ENCODE measurements around the gene SINHCAF. TPM values are rescaled to one million over a fixed set of nuclear protein-coding genes. Genes with fewer than 3 reads are reported as not detected.

Gene SINHCAF
- total and polyA plus RNA-seq, 2 donors from 2014 or later = 33.1 to 96.2 TPM

DNA sequence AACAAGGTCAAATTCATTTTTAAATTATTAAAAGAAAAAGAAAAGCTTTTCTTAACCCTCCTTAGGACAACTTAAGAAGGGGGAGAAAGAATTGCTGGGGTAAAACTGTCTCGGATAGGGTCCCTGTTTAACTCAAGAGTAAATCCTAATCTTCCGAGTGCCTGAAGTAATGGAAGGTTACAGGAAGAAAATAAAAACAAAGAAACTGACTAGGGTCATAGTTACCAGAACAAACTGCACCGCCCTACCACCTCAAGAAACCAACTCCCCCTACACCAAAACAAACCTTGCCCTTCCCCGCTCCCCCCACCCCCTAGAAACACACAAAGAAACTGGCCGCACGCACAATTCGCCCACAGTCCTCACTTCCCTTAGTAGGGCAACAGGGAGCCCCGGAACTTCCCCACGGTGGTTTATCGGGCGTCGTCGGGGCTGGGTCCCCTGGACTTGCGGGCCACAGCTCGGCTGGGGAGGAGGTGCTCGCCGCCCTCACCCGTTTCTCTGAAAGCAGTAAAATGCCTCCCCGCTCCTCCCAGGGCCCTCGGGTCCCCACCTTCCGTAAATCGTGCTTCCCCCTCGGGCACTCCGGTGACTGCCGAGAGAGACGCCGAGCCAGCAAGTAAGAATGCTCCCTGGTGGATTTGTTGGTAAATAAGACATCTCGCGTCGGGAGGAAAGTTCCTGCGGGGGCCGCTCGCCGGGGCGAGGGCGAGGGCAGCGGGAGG lies 2.4 kb downstream of the SINHCAF start:
- FAIRE-seq = no peak
- peak in 4 of 5 donors; percentile 69 to 87 (median 76) for DNase-seq

DNA sequence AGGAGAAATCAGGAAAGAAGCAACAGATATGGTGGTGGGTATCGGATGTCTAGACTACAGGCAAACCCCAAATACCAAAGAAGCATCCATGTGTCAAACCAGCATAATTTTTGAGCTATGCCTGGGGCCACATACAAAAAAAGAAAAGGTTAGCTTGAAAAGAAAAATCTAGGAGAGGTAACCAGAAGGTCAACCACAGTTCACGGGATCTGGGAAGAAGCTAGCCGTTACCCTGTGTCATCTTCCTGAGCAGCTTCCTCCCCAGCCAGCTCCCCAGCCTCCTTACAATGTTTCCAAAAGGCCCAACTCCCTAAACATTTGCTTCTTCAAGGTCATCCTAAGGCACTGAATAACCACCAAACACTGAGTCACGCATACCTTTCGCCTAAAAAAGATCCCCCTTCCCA lies 3.1 kb downstream of the SINHCAF start:
- Histone ChIP-seq H3K4me1 (ENCODE audit: control insufficient read depth in 2 of 3, insufficient read depth in 2 of 3, low read depth in 1 of 3, low read length in 3 of 3) (peaks cover 0 to 19% (median 5%) of the 10 kb centered on the region in 3 donors), H3K4me3 (ENCODE audit: low read length in 3 of 3) (peak overlapping the region; percentile 68 to 86 (median 72)), H3K9ac (ENCODE audit: low read length in 3 of 3) (peak overlapping the region; percentile 27 to 85 (median 56)), H3K27ac (ENCODE audit: low read depth in 2 of 2, low read length in 2 of 2) (peak overlapping the region; percentile 88 to 92), H3K9me3 (ENCODE audit: control insufficient read depth in 2 of 3, insufficient read depth in 1 of 3, low read length in 3 of 3) (no peaks in the 10 kb centered on the region), H3K27me3 (ENCODE audit: control insufficient read depth, insufficient read depth, low read length) (no peaks in the 10 kb centered on the region), H3K36me3 (ENCODE audit: control insufficient read depth in 2 of 3, insufficient read depth in 3 of 3, low read length in 3 of 3) (no peaks in the 10 kb centered on the region)
- FAIRE-seq = no peak
- TF ChIP-seq, protein P1, sequence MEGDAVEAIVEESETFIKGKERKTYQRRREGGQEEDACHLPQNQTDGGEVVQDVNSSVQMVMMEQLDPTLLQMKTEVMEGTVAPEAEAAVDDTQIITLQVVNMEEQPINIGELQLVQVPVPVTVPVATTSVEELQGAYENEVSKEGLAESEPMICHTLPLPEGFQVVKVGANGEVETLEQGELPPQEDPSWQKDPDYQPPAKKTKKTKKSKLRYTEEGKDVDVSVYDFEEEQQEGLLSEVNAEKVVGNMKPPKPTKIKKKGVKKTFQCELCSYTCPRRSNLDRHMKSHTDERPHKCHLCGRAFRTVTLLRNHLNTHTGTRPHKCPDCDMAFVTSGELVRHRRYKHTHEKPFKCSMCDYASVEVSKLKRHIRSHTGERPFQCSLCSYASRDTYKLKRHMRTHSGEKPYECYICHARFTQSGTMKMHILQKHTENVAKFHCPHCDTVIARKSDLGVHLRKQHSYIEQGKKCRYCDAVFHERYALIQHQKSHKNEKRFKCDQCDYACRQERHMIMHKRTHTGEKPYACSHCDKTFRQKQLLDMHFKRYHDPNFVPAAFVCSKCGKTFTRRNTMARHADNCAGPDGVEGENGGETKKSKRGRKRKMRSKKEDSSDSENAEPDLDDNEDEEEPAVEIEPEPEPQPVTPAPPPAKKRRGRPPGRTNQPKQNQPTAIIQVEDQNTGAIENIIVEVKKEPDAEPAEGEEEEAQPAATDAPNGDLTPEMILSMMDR (IDR thresholded peaks at IDR 0.05; ENCODE audit: borderline replicate concordance, extremely low read depth, insufficient read depth) = no peak
- intact Hi-C loops (cut with DNase I) = no loop called here
- DNase-seq = peak in 4 of 5 donors; percentile 36 to 81 (median 66)

More for the DNA sequence above, 2.4 kb downstream of the SINHCAF start:
- Histone ChIP-seq H3K4me1 (ENCODE audit: control insufficient read depth in 2 of 3, insufficient read depth in 2 of 3, low read depth in 1 of 3, low read length in 3 of 3) (peaks cover 0 to 14% (median 0%) of the 10 kb centered on the region in 3 donors), H3K27me3 (ENCODE audit: control insufficient read depth, insufficient read depth, low read length) (no peaks in the 10 kb centered on the region), H3K9ac (ENCODE audit: low read length in 3 of 3) (peak overlapping the region; percentile 56 to 85 (median 74)), H3K36me3 (ENCODE audit: control insufficient read depth in 2 of 3, insufficient read depth in 3 of 3, low read length in 3 of 3) (no peaks in the 10 kb centered on the region), H3K9me3 (ENCODE audit: control insufficient read depth in 2 of 3, insufficient read depth in 1 of 3, low read length in 3 of 3) (no peaks in the 10 kb centered on the region), H3K4me3 (ENCODE audit: low read length in 3 of 3) (peak overlapping the region; percentile 68 to 86 (median 72)), H3K27ac (ENCODE audit: low read depth in 2 of 2, low read length in 2 of 2) (peak overlapping the region; percentile 88 to 92)
- TF ChIP-seq, protein P1 (IDR thresholded peaks at IDR 0.05; ENCODE audit: borderline replicate concordance, extremely low read depth, insufficient read depth) = no peak
- intact Hi-C loops (cut with DNase I) = no loop called here

DNA sequence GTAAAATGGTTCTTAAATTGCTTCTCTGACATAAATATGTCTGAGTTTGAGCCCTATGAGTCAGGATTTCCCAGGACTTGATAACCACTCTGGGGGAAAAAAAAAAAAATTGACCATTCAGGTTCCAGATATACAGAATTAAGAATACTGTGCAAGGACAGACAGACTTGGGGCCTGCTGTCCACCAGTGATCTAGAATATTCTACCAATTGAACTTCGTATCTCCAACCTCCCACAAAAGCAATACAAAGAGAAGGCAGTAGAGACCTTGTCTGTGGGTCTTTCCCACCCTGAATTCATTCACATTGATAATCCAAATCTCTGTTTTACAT lies 4.1 kb downstream of the SINHCAF start:
- Histone ChIP-seq H3K9ac (ENCODE audit: low read length in 3 of 3) (no peak overlapping the region), H3K4me3 (ENCODE audit: low read length in 3 of 3) (peak overlapping the region in 1 of 3 donors; percentile 86), H3K9me3 (ENCODE audit: control insufficient read depth in 2 of 3, insufficient read depth in 1 of 3, low read length in 3 of 3) (no peaks in the 10 kb centered on the region), H3K27ac (ENCODE audit: low read depth in 2 of 2, low read length in 2 of 2) (no peak overlapping the region), H3K27me3 (ENCODE audit: control insufficient read depth, insufficient read depth, low read length) (no peaks in the 10 kb centered on the region), H3K36me3 (ENCODE audit: control insufficient read depth in 2 of 3, insufficient read depth in 3 of 3, low read length in 3 of 3) (no peaks in the 10 kb centered on the region), H3K4me1 (ENCODE audit: control insufficient read depth in 2 of 3, insufficient read depth in 2 of 3, low read depth in 1 of 3, low read length in 3 of 3) (peaks cover 2 to 19% (median 8%) of the 10 kb centered on the region in 3 donors)
- intact Hi-C loops (cut with DNase I) = no loop called here
- FAIRE-seq (no peak), DNase-seq (no peak)
- TF ChIP-seq, protein P1 (IDR thresholded peaks at IDR 0.05; ENCODE audit: borderline replicate concordance, extremely low read depth, insufficient read depth) = no peak
